CD4-positive, alpha-beta T cell (primary cell): ENCODE data around the gene SEPTIN7. TPM values are rescaled to one million over a fixed set of nuclear protein-coding genes. Genes with fewer than 3 reads are reported as not detected.

Experiments used
- ATAC-seq: fragments of 200-7000 bp; cut with Tn5 transposase; one replicate; pipeline ENCODE4 v1.10.0; 2022; ENCODE audit warnings: mild to moderate bottlenecking; ENCODE audit not compliant: poor library complexity
- CTCF ChIA-PET: fragments of 350-600 bp; sonication (Branson Sonifier 250); formaldehyde crosslinking; loops from one replicate; lab custom pipeline; 2021; ENCODE audit warnings: antibody characterized with exemption, inconsistent platforms; lab: Charles Lee
- POLR2A ChIA-PET: fragments of 350-600 bp; sonication (Branson Sonifier 250); formaldehyde crosslinking; loops from one replicate; lab custom pipeline; 2021; ENCODE audit warnings: antibody characterized with exemption, inconsistent platforms; lab: Charles Lee
- DNase-seq, 14 experiments: peaks; one replicate each; pipeline ENCODE4 v3.0.0-alpha.2; 2013 to 2020; ENCODE audit warnings: mixed read lengths in 2 of 14
- H3K27ac ChIP-seq, 2 donors: one replicate each; pipeline versions ENCODE4 v1.5.1 to v1.7.0; 2013; ENCODE audit warnings: low read length in 2 of 2, low read depth in 1 of 2, mild to moderate bottlenecking in 1 of 2
- H3K27me3 ChIP-seq, 2 experiments: 1 replicate in 1 of 2; 2 replicates in 1 of 2; pipeline versions ENCODE4 v1.6.1 to v1.7.0; 2013; ENCODE audit warnings: low read length in 2 of 2, control low read depth in 1 of 2, mild to moderate bottlenecking in 1 of 2, moderate library complexity in 1 of 2; ENCODE audit not compliant: insufficient read depth in 2 of 2, control insufficient read depth in 1 of 2
- H3K36me3 ChIP-seq: one replicate; pipeline ENCODE4 v1.6.1; 2013; ENCODE audit warnings: low read length, control low read depth; ENCODE audit not compliant: insufficient read depth
- H3K4me1 ChIP-seq: one replicate; pipeline ENCODE4 v1.6.1; 2013; ENCODE audit warnings: low read length, control low read depth; ENCODE audit not compliant: insufficient read depth
- H3K4me3 ChIP-seq: one replicate; pipeline ENCODE4 v1.5.1; 2013; ENCODE audit warnings: mild to moderate bottlenecking, low read length, moderate library complexity
- H3K9me3 ChIP-seq, 2 experiments: 1 replicate in 1 of 2; 2 replicates in 1 of 2; pipeline versions ENCODE4 v1.6.1 to v1.7.0; 2013; ENCODE audit warnings: low read length in 2 of 2, mild to moderate bottlenecking in 2 of 2, control low read depth in 1 of 2, moderate library complexity in 1 of 2; ENCODE audit not compliant: control insufficient read depth in 1 of 2, insufficient read depth in 1 of 2
- H3K27ac Mint-ChIP-seq: one replicate; pipeline ENCODE4 v1.8.0; 2020; ENCODE audit warnings: mixed read lengths
- H3K27me3 Mint-ChIP-seq: one replicate; pipeline ENCODE4 v1.8.0; 2021; ENCODE audit warnings: mixed read lengths
- H3K36me3 Mint-ChIP-seq: one replicate; pipeline ENCODE4 v1.8.0; 2021; ENCODE audit warnings: low read depth, mixed read lengths
- H3K4me1 Mint-ChIP-seq: one replicate; pipeline ENCODE4 v1.8.0; 2021; ENCODE audit warnings: low read depth, mixed read lengths
- H3K4me3 Mint-ChIP-seq: one replicate; pipeline ENCODE4 v1.8.0; 2020; ENCODE audit warnings: mild to moderate bottlenecking, mixed read lengths
- H3K9me3 Mint-ChIP-seq: one replicate; pipeline ENCODE4 v1.8.0; 2020; ENCODE audit warnings: mixed read lengths
- intact Hi-C, 2 experiments: fragments of 100-400 bp; cut with DNase I in 1 of 2; cut with micrococcal nuclease in 1 of 2; formaldehyde crosslinking; loops; one replicate each; pipeline versions ENCODE4 v1.15.1 to v1.9.0; 2023 to 2025; cut with DNase I, micrococcal nuclease
- total RNA-seq, 174 experiments: library from RNA in 2 of 174; stranded (reverse) in 2 of 174; gene quantifications; one replicate each; pipeline ENCODE4 v1.2.3 and lab custom pipeline; 2021 to 2026
- TF ChIP-seq, protein P1 (sequence below): fragments of 200-600 bp; IDR thresholded peaks from one replicate; pipeline ENCODE4 v1.8.0; 2022; ENCODE audit warnings: antibody characterized with exemption, mild to moderate bottlenecking

The SEPTIN7 gene
- total RNA-seq, 2 experiments from 2014 or later: 185 to 186 TPM

DNA sequence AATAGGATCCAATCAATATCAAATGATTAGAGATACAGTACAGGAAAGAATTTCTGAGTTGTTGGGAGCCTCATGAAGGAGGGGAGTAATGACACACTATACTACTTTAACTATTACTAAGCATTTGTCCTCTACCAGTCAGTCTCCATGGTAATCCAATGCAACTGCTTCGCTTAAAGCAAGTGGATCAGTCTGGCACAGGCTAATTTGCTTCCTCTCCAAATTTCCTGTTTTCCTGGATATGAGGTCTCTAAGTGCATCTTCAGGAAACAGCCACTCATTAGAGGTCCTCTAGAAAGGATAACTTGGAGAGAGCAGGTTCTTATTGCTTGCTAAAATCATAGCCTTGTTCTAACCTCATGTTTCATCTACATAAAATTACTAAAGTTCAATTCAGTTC lies 8.4 kb upstream of the SEPTIN7 start:
- no peaks in the 10 kb centered on the region for H3K9me3 ChIP-seq
- TF ChIP-seq, protein P1, sequence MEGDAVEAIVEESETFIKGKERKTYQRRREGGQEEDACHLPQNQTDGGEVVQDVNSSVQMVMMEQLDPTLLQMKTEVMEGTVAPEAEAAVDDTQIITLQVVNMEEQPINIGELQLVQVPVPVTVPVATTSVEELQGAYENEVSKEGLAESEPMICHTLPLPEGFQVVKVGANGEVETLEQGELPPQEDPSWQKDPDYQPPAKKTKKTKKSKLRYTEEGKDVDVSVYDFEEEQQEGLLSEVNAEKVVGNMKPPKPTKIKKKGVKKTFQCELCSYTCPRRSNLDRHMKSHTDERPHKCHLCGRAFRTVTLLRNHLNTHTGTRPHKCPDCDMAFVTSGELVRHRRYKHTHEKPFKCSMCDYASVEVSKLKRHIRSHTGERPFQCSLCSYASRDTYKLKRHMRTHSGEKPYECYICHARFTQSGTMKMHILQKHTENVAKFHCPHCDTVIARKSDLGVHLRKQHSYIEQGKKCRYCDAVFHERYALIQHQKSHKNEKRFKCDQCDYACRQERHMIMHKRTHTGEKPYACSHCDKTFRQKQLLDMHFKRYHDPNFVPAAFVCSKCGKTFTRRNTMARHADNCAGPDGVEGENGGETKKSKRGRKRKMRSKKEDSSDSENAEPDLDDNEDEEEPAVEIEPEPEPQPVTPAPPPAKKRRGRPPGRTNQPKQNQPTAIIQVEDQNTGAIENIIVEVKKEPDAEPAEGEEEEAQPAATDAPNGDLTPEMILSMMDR: no peak
- H3K4me3 ChIP-seq: no peak overlapping the region
- DNase-seq: no peak
- H3K27me3 Mint-ChIP-seq: no peaks in the 10 kb centered on the region
- no peaks in the 10 kb centered on the region for H3K4me1 ChIP-seq
- no peaks in the 10 kb centered on the region for H3K36me3 ChIP-seq
- H3K27ac ChIP-seq: no peak overlapping the region
- H3K4me3 Mint-ChIP-seq: no peak overlapping the region
- ATAC-seq: no peak
- no peaks in the 10 kb centered on the region for H3K27me3 ChIP-seq
- H3K9me3 Mint-ChIP-seq: peaks cover 2% of the 10 kb centered on the region
- H3K36me3 Mint-ChIP-seq: no peaks in the 10 kb centered on the region
- CTCF ChIA-PET: no interaction called here
- POLR2A ChIA-PET: no interaction called here
- no peaks in the 10 kb centered on the region for H3K4me1 Mint-ChIP-seq
- intact Hi-C loops: loop anchor here in 1 of 2 experiments (10.0 kb wide), 1 partner anchor 362 kb away; the partner anchor contains the start of gene EEPD1
- no peak overlapping the region for H3K27ac Mint-ChIP-seq

DNA sequence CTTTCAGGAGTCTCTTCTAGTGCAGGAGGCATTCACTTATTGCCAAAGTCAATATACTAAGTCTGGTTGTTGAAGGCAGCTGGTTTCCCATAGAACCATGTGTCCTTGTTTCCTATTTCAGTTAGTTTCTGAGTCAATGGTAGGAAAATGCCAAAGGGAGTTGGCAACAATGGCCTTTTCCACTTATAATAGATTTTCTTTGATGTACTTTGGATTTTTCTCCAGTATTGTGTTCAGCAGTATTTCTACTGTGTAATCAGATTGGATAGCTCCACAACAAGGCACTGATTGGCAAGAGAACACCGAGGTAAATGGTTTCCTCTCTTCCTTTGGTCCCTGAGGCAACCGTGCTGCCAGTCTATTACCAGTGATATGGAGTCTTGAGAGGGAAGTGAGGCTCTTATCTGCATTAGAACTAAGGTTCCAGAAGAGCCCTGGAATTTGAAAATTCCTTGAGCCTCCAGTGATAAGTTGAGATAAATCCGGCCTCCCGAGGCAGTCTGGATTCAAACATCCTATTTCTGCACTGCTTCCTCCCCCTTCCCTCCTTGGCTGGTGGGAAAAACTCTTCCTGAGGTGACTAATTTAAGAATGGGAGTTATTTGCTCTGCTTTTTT lies 7.9 kb upstream of the SEPTIN7 start:
- ChIA-PET CTCF (no interaction called here), POLR2A (no interaction called here)
- Mint-ChIP-seq H3K4me3 (no peak overlapping the region), H3K36me3 (no peaks in the 10 kb centered on the region), H3K27ac (no peak overlapping the region), H3K9me3 (peaks cover 2% of the 10 kb centered on the region), H3K4me1 (no peaks in the 10 kb centered on the region), H3K27me3 (no peaks in the 10 kb centered on the region)
- Histone ChIP-seq H3K27me3 (no peaks in the 10 kb centered on the region), H3K36me3 (no peaks in the 10 kb centered on the region), H3K4me1 (no peaks in the 10 kb centered on the region), H3K4me3 (no peak overlapping the region), H3K27ac (no peak overlapping the region), H3K9me3 (no peaks in the 10 kb centered on the region)
- ATAC-seq (no peak), DNase-seq (no peak)
- intact Hi-C loops: loop anchor here in 1 of 2 experiments (10.0 kb wide), 1 partner anchor 362 kb away; the partner anchor contains the start of gene EEPD1
- TF ChIP-seq, protein P1: no peak

DNA sequence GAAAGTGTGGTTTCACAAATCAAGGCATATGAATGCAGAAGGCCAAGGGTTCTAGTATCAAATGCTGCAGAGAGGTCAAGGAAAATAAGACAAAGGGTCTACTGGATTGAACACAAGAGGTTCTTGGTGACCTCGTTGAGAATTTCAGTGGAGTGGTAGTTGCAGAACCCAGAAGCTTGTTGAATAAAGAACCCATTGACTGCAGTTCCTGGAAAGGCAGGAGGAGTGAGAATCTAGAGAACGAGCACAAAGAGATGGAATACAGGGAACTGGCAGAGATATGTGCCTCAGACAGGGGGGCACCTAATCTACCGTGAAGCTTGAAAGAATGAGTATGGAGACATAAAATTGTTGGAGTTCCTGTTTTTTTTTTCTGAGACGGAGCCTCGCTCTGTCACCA lies 3.5 kb upstream of the SEPTIN7 start:
- Mint-ChIP-seq H3K9me3 (no peaks in the 10 kb centered on the region), H3K4me1 (peaks cover 13% of the 10 kb centered on the region), H3K27me3 (no peaks in the 10 kb centered on the region), H3K4me3 (peak overlapping the region; percentile 14), H3K27ac (no peak overlapping the region), H3K36me3 (peaks cover 21% of the 10 kb centered on the region)
- Histone ChIP-seq H3K27me3 (no peaks in the 10 kb centered on the region), H3K4me3 (no peak overlapping the region), H3K4me1 (peaks cover 5% of the 10 kb centered on the region), H3K27ac (no peak overlapping the region), H3K36me3 (no peaks in the 10 kb centered on the region), H3K9me3 (no peaks in the 10 kb centered on the region)
- CTCF ChIA-PET: no interaction called here
- DNase-seq: no peak
- intact Hi-C loops: loop anchor here in 1 of 2 experiments (5.0 to 10.0 kb wide), 3 partner anchors 85 to 570 kb away; partner anchors contain the start of gene EEPD1
- no peak for ATAC-seq
- TF ChIP-seq, protein P1: no peak
- POLR2A ChIA-PET: no interaction called here
